ENCODE data around the gene APOB.

DNA sequence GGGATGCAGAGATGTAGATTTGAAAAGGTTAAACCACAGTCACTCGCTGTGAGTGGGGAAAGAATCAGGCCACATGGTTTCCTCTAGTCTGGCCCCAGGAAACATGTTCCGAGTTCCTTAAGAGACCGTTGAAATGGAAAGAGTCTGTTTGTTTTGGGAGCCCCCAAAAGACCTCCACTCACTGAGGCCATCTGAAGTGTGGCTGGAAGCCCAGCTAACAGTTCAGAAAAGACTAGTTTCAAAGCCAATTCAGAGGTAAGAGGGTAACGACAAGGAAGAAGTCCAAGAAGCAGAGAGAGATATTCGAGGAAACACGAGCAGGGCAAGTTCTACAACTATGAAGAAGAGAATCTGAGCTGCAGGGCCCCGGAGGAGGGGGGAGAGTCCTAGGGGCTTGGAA, 61.0 kb downstream of the APOB start:
- TF ChIP-seq, protein P1, sequence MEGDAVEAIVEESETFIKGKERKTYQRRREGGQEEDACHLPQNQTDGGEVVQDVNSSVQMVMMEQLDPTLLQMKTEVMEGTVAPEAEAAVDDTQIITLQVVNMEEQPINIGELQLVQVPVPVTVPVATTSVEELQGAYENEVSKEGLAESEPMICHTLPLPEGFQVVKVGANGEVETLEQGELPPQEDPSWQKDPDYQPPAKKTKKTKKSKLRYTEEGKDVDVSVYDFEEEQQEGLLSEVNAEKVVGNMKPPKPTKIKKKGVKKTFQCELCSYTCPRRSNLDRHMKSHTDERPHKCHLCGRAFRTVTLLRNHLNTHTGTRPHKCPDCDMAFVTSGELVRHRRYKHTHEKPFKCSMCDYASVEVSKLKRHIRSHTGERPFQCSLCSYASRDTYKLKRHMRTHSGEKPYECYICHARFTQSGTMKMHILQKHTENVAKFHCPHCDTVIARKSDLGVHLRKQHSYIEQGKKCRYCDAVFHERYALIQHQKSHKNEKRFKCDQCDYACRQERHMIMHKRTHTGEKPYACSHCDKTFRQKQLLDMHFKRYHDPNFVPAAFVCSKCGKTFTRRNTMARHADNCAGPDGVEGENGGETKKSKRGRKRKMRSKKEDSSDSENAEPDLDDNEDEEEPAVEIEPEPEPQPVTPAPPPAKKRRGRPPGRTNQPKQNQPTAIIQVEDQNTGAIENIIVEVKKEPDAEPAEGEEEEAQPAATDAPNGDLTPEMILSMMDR (conservative IDR thresholded peaks at IDR 0.05; ENCODE audit: low read depth, low read length), result no peak
- TF ChIP-seq EZH2phosphoT487 (IDR thresholded peaks at IDR 0.05; ENCODE audit: borderline replicate concordance, low read length), result no peak

All from PC-3 (cell line).